Left ventricle myocardium inferior (tissue), 1 donor: ENCODE data around the gene PITX1. TPM values are rescaled to one million over a fixed set of nuclear protein-coding genes. Genes with fewer than 3 reads are reported as not detected.

ENCODE experiments used
- DNase-seq: peaks from one replicate; pipeline ENCODE4 v3.0.0-alpha.2; 2020
- H3K27ac ChIP-seq: fragments of 200-600 bp; replicated peaks from 2 replicates; pipeline ENCODE4 v1.8.0; 2021
- H3K27me3 ChIP-seq: fragments of 200-600 bp; 2 replicates; pipeline ENCODE4 v1.8.0; 2021; ENCODE audit warnings: low read depth
- H3K36me3 ChIP-seq: fragments of 200-600 bp; 2 replicates; pipeline ENCODE4 v1.8.0; 2021
- H3K4me1 ChIP-seq: fragments of 200-600 bp; 2 replicates; pipeline ENCODE4 v1.8.0; 2021
- H3K4me3 ChIP-seq: fragments of 200-600 bp; 2 replicates; pipeline ENCODE4 v1.8.0; 2021; ENCODE audit warnings: mild to moderate bottlenecking, moderate library complexity
- H3K9me3 ChIP-seq: fragments of 200-600 bp; replicated peaks from 2 replicates; pipeline ENCODE4 v1.8.0; 2021
- intact Hi-C: fragments of 100-400 bp; cut with micrococcal nuclease; formaldehyde crosslinking; loops from one replicate; pipeline ENCODE4 v1.11.0; 2022
- total RNA-seq: library from RNA; stranded (reverse); fragmentation: NEBNext Ultra II Directional; extraction: Animal tissue kit (Norgen Biotek cat#: 25700); gene quantifications from one replicate; pipeline ENCODE4 v1.2.1, GENCODE V29; 2021
- TF ChIP-seq, protein P1 (sequence below): fragments of 200-600 bp; IDR thresholded peaks from 2 replicates; pipeline ENCODE4 v1.8.0; 2021; ENCODE audit warnings: antibody characterized with exemption, mild to moderate bottlenecking, borderline replicate concordance
- donor health status: DM: no; HTN: yes; CAD: no; lungs with severe emphysema.

PITX1 gene
- total RNA-seq, 1 donor from 2014 or later: not detected

DNA sequence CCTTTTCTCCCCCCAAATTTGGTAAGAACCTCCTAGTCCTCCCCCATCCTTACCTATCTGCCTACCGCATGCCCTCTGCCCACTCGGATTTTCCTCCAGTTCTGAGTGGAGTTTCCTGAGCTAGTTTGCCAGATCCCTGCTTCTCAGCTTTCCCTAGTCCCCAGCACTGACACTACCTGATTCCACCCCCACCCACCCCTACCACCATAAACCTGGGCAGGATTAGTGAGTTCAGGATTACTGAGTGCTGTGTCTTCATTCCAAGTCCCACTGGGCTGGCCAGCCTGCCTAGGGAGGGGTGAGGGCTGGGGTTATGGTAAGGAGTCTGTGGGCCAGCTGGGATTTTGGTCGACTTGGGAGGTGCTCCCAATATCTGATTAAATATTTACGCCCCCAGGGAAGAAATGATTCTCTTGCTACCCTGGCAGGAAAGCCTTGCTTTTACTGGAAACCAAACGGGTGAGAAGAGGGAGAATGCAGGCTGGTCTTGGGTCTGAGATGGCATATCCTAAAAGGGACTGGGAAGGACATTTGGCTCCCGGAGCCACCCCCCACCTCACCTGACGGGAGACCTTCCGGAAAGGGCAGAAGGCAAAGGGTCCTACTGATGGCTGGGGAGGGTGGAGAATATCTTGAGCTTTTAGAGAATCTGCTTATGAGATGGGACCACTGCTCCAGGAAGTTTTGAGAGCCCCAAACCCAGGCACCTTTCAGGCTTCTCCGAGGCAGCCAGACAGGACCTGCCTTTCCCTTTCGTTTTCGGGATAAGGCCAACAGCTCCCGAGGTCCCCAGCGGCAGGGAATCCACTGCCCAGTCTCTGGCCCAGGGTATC lies 3.7 kb downstream of the PITX1 start:
- H3K36me3 ChIP-seq: no peaks in the 10 kb centered on the region
- H3K4me1 ChIP-seq: peaks cover 53% of the 10 kb centered on the region
- no peaks in the 10 kb centered on the region for H3K9me3 ChIP-seq
- H3K27me3 ChIP-seq: peaks cover 100% of the 10 kb centered on the region
- no peak overlapping the region for H3K27ac ChIP-seq
- H3K4me3 ChIP-seq: peak overlapping the region; percentile 53
- DNase-seq: no peak
- intact Hi-C loops: no loop called here
- TF ChIP-seq, protein P1, sequence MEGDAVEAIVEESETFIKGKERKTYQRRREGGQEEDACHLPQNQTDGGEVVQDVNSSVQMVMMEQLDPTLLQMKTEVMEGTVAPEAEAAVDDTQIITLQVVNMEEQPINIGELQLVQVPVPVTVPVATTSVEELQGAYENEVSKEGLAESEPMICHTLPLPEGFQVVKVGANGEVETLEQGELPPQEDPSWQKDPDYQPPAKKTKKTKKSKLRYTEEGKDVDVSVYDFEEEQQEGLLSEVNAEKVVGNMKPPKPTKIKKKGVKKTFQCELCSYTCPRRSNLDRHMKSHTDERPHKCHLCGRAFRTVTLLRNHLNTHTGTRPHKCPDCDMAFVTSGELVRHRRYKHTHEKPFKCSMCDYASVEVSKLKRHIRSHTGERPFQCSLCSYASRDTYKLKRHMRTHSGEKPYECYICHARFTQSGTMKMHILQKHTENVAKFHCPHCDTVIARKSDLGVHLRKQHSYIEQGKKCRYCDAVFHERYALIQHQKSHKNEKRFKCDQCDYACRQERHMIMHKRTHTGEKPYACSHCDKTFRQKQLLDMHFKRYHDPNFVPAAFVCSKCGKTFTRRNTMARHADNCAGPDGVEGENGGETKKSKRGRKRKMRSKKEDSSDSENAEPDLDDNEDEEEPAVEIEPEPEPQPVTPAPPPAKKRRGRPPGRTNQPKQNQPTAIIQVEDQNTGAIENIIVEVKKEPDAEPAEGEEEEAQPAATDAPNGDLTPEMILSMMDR: no peak

- intact Hi-C loops: no loop called here
- peaks cover 100% of the 10 kb centered on the region for H3K27me3 ChIP-seq
- no peaks in the 10 kb centered on the region for H3K9me3 ChIP-seq
- no peak for DNase-seq
- no peak overlapping the region for H3K27ac ChIP-seq
- TF ChIP-seq, protein P1: no peak
- H3K4me3 ChIP-seq: no peak overlapping the region
- no peaks in the 10 kb centered on the region for H3K36me3 ChIP-seq
- peaks cover 52% of the 10 kb centered on the region for H3K4me1 ChIP-seq
Observed at GRCh38 chr5:135029477-135030122, 4.4 kb downstream of the PITX1 start.

- Histone ChIP-seq H3K27me3 (peaks cover 100% of the 10 kb centered on the region), H3K4me1 (peaks cover 45% of the 10 kb centered on the region), H3K9me3 (no peaks in the 10 kb centered on the region), H3K27ac (no peak overlapping the region), H3K36me3 (no peaks in the 10 kb centered on the region), H3K4me3 (no peak overlapping the region)
- intact Hi-C loops: no loop called here
- DNase-seq: no peak
- TF ChIP-seq, protein P1: no peak
Observed at GRCh38 chr5:135028791-135029476, 5.1 kb downstream of the PITX1 start.

- Histone ChIP-seq H3K4me1 (peaks cover 35% of the 10 kb centered on the region), H3K4me3 (no peak overlapping the region), H3K36me3 (no peaks in the 10 kb centered on the region), H3K9me3 (no peaks in the 10 kb centered on the region), H3K27ac (no peak overlapping the region), H3K27me3 (peaks cover 93% of the 10 kb centered on the region)
- no peak for DNase-seq
- TF ChIP-seq, protein P1: no peak
- intact Hi-C loops: no loop called here
Observed at GRCh38 chr5:135027697-135028615, 6.1 kb downstream of the PITX1 start.

GRCh38 chr5:135027266-135027696 lies 6.7 kb downstream of the PITX1 start:
- Histone ChIP-seq H3K36me3 (no peaks in the 10 kb centered on the region), H3K27ac (no peak overlapping the region), H3K9me3 (no peaks in the 10 kb centered on the region), H3K27me3 (peaks cover 86% of the 10 kb centered on the region), H3K4me1 (peaks cover 28% of the 10 kb centered on the region), H3K4me3 (no peak overlapping the region)
- intact Hi-C loops: no loop called here
- TF ChIP-seq, protein P1: no peak
- DNase-seq: peak; percentile 5
